HG02642 (cell line): ENCODE data around the gene APOB.
"Not testable (repeated sequence)": the region's sequence is repeated elsewhere in the genome, so short reads cannot be mapped to it uniquely, and the experiment has no call there.

Source experiments
- ATAC-seq: cut with Tn5 transposase; IDR thresholded peaks from one replicate; pipeline ENCODE4 v1.9.1; 2021; ENCODE audit warnings: mild to moderate bottlenecking; ENCODE audit not compliant: unreplicated experiment, poor library complexity

Gene APOB

GRCh38 chr2:21034156-21034971 is 9.5 kb downstream of the APOB start:
- no peak for ATAC-seq

DNA sequence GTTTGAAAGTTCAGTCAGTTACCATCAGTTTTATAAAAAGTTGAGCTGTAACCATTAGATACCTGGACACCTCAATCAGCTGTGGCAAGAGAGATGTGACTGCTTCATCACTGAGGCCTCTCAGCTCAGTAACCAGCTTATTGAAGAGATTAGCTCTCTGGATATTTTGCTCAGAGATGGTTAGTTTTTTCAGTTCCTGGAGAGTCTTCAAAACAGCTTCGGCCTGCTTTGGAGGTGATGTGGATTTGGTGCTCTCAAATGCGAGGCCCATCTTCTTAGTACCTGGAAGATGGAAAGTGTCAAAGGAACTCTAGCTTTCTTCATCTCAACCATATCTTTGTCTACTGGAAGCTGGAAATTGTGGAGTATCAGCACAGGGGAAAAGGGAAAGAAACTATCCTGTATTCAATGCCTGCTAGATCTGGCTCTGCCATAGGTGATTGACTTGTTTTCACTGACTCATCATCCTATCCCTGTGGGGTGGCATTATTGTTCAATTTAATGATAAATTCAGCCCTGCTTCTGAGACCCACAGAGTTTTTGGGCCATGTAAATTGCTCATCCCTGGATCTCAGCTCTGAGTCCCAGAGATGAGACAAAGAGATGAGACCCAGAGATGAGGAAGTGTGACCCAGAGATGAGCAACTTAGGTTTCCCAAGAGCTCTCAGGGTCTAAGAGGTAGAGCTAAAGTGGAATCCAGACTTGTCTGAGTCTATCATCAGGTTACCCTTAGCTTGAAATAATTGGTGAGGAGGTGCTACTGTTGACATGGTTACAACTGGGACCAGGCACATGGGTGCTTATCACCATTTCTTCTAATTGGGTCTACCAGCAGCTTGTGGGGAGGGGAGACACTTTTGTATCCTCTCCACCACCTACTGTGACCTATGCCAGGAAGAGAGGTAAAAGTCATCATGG is 10.4 kb downstream of the APOB start:
- no peak for ATAC-seq

DNA sequence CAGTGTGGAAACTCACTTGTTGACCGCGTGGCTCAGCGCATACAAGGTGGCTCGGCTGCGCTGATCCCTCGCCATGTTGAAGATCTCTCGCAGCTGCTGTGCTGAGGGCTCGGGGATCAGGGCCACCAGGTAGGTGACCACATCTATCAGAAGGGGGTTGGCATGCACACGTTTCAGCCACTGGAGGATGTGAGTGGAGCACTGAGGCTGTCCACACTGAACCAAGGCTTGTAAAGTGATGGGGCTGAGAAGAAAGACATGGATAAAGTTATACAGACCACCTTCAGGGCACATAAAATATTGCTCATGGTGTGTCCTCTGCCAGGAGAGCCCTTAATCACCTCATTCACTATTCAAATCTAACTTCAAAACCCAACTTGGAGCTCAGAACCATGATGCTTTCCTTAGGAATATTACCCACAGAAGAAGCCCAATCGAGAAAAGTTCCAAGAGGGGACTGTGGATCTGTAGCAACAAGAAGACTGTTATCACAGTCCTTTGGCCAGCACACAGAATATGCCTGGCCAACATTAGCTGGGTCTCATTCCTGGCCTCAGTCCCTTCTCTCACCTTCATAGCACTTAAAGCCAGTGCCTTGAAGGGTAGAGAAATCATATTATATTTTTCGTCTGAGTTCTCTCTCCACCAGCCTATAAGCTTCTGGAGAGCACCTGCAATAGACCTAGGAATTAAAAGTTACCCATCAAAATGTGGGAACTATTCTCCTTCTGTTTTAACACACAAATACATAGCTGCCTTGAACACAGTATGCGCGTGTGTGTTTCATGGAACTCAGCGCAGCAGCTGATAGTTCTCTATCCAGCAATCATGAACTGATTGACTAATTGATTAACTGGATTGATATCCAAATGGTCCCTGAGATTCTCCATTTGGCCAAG is 11.3 kb downstream of the APOB start:
- ATAC-seq, result no peak

DNA sequence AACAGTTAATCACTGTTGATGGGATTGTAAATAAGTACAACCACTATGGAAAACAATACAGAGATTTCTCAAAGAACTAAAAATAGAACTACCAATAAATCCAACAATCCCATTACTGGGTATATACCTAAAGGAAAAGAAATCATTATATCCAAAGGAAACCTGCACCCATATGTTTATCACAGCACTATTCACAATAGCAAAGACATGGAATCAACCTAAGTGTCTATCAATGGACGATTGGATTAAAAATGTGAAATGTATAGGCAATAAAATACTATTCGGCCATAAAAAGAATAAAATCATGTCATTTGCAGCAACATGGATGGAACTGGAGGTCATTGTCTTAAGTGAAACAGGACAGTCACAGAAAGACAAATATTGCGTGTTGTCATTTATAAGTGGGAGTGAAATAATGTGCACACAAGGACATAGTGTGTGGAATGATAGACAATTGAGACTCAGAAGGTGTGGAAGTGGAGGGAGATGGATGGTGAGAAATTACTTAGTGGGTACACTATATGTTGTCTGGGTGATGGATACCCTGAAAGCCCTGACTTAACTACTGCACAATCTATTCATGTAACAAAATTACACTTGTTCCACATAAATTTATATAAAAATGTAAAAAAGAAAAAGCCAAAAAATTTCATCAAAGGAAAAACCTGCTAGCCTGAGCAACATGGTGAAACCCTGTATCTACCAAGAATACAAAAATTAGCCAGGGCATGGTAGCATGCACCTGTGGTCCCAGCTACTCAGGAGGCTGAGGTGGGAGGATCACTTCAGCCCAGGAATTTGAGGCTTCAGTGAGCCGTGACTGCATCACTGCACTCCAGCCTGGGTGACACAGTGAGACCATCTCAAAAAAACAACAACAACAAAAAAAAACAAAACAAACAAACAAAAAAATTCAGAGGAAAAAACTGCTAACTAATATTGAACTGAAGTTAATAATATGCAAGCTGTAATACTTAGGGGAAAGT is 12.6 kb downstream of the APOB start:
- ATAC-seq, result no peak

DNA sequence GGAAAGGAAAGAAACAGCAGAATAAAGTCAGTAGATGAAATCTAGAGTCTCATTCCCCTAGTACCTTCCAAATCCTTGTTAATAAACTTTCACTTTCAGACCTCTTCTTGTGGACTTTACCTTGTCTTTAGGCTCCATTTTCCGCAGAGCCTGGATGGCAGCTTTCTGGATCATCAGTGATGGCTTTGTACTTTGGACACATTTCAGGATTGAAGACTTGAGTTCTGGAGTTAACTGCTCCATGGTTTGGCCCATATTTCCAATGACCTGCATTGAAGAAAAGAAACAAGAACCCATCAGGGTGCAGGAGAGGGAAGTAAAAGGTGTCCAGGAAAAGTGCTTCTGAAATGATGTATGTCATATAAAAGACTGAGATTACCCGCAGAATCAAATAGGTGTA is 14.4 kb downstream of the APOB start:
- ATAC-seq, result no peak

GRCh38 chr2:21028951-21029350 is 14.9 kb downstream of the APOB start:
- ATAC-seq, result not testable (repeated sequence)

DNA sequence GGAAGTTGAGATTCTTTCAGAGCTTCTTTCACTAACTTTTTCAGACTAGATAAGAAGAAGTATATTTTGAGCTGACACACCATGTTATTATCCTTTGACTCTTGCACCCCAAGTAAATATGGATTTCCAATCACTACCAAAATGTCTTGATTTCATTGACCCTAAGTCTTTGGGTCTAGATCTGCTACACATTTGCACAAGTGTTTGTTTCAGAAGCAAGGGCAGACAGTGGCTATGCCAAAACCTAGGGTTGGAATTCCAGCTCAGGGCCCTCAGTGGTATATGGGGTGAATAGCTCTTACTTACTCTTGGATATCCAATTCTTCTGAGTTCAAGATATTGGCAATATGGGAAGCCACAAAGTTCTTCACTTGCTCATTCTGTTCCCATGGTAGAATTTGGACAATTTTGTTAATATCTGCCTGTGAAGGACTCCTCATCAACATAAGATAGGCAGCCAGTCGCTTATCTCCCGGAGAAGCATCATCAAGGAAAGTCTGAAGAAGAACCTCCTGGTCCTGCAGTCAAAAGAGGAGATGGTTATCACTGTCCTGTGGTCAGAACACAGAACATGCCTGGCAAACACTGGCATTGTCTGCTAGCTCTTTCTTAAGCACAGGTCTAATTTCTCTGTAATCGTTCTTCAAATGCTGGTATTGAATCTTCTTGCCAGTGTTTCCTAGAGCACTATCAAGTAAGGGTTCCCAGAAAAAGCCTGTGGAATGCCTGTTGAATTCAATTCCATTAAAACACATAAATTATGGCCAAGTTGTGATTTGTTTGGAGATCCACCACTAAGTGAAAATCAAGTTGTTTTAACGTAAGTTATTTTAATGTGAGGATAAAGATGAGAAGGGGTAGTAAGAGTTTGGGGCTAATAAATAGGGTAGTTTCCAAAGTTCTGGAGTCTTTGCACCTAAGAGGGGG is 15.6 kb downstream of the APOB start:
- no peak for ATAC-seq

- no peak for ATAC-seq
Measured at GRCh38 chr2:21026479-21027282, 17.2 kb downstream of the APOB start.

DNA sequence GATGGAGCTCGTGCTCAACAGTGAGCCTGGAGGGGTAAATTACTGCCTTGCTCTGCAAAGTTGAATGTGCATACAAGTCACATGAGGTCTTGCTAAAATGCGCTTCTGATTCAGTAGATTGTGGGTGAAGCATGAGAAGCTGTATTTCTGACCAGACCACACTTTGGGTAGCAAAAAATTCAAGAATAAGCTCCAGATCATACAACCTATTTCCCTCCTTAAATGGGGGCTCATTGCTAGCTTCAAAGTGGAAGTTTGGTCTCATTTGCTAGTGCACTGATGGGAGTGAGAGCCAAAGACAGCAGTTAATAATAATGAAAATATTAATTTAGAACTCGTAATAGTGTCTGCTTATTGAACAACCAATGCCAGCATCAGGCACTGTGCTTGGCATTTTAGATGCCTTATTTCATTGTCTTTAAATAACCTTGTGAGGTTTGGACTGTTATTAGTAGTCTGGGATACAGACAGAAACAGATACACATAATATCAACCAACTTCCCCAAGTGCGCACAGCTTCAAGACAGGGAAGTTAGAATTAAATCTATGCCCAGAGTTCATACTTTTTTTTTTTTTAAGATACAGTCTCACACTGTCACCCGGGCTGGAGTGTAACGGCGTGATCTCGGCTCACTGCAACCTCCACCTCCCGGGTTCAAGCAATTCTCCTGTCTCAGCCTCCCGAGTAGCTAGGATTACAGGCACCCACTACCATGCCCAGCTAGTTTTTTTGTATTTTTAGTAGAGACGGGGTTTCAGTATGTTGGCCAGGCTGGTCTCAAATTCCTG is 18.0 kb downstream of the APOB start:
- no peak for ATAC-seq

DNA sequence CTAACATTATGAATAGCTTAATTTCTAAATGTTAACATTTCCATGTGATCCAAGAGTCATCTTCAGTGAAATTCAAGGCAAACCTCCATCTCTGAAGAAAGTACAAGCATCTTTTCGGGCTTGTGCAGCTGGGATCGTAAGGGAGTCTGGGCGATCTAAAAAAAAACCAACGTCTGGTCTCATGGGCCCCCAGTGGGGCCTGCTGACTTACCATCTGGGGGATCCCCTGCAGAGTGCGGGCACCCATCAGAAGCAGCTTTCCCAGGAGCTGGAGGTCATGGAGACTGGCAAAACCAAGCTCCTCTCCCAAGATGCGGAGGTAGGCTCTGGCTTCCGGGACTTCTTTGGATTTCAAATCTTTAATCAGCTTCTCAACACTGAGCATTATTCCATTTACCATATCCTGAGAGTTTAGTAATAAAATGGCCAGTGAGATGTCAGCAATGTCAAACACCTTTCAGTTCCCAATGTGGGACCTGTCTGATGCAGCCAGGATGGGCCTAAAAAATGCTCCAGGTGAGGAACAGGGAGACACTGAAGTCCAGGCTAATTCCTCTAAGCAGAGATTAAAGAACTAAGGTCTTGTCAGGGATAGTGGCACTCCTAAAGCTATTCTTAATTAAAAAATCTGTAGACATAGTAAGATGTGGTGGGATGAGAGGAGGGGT is 19.0 kb downstream of the APOB start:
- no peak for ATAC-seq

GRCh38 chr2:21024198-21024597 is 19.7 kb downstream of the APOB start:
- no peak for ATAC-seq

- ATAC-seq, result no peak
Measured at GRCh38 chr2:21023419-21024181, 20.3 kb downstream of the APOB start.

DNA sequence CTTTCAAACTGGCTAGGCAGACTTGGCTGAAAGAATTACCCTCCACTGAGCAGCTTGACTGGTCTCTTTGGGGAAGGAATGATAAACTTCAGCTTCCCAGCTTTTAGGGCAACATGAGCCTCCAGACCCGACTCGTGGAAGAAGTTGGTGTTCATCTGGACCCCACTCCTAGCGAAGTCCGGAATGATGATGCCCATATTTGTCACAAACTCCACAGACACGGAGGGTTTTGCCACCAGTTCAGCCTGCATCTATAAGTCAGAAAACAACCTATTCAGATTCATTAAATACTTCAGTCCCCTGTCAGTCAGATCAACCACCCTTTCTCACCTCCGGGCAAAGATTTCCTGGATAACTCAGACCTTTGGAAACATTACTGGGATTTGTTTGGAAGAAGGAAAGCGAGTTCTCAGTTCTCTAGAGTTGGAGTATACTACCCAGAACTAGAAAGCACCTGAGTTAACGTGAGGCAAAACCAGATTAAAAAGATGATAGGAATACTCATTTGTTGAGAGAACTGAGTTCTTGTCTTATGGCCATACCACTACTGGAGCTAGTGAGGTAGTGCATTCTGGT is 21.0 kb downstream of the APOB start:
- no peak for ATAC-seq

DNA sequence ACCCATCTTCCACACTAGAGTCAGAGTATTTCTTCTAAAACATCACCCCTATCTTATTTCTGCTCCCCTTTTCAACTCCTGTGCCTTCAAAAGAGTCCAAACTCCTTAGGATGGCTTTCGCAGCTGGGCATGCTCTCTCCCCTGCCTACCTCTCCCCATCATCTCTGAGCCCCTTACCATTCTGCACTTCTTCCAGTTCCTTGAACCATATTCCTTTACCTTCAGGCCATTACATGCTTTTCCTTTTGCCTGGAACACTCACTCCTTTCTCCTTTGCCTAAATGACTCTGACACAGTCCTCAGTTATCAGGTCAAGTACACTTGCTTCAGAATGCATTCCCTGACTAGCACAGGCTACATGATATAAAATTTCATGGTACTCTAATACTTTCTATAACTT is 22.4 kb downstream of the APOB start:
- no peak for ATAC-seq

GRCh38 chr2:21020668-21021288 is 23.1 kb downstream of the APOB start:
- ATAC-seq, result no peak
